ENCODE data around the gene C11orf86.

DNA sequence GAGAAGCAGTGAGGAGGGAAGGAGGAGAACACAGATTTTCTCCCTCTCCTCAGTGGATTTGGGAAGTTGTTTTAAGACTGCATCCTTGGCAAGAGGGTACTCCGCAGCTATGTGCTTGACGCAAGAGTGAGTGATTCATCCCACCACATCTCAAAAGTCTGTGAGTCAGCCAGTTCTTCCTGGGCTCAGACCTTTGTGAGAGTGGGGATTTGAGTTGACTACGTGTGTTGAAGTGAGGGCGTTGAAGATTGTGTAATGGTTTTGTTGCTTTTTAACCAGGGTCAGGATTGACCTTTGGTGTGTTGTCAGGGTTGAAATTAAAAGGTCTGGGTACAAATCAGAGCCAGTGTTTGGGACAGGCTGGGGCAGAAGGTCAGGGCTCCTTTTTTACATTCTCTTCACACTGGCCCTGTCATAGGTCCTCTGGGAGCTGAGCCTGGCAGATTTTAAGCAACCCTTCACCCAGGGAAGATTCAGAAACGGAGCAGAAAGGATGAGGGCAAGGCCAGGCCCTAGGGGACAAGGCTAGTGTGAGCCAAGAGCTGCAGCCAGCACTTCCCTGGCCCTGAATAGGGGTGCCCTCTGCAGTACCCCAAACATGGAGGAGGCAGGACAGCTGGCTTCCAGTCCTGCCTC, 4.2 kb upstream of the C11orf86 start:
- TF ChIP-seq, protein P1, sequence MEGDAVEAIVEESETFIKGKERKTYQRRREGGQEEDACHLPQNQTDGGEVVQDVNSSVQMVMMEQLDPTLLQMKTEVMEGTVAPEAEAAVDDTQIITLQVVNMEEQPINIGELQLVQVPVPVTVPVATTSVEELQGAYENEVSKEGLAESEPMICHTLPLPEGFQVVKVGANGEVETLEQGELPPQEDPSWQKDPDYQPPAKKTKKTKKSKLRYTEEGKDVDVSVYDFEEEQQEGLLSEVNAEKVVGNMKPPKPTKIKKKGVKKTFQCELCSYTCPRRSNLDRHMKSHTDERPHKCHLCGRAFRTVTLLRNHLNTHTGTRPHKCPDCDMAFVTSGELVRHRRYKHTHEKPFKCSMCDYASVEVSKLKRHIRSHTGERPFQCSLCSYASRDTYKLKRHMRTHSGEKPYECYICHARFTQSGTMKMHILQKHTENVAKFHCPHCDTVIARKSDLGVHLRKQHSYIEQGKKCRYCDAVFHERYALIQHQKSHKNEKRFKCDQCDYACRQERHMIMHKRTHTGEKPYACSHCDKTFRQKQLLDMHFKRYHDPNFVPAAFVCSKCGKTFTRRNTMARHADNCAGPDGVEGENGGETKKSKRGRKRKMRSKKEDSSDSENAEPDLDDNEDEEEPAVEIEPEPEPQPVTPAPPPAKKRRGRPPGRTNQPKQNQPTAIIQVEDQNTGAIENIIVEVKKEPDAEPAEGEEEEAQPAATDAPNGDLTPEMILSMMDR (IDR thresholded peaks at IDR 0.05; ENCODE audit: low read depth, low read length), result no peak
- no peak for TF ChIP-seq EZH2phosphoT487 (IDR thresholded peaks at IDR 0.05; ENCODE audit: low read depth)

Measured in OCI-LY3 (cell line).